NCI-H1105 (cell line): ENCODE measurements around the gene RUNDC1.
"Not testable (repeated sequence)": the region's sequence is repeated elsewhere in the genome, so short reads cannot be mapped to it uniquely, and the experiment has no call there.

Experiments
- DNase-seq: peaks from one replicate; lab custom pipeline; 2025; lab: John Stamatoyannopoulos, UW

RUNDC1 gene

GRCh38 chr17:42980274-42980765 is at the start of gene RUNDC1:
TSS of gene RUNDC1 (plus strand) at chr17:42980565. CDS start at chr17:42980577, 12 bp downstream.
- peak; percentile 89 for DNase-seq

- peak; percentile 16 for DNase-seq
Measured at GRCh38 chr17:42937712-42938596, 42.4 kb upstream of the RUNDC1 start.

- DNase-seq: no peak
Measured at GRCh38 chr17:42944211-42944610, 36.2 kb upstream of the RUNDC1 start.

DNA sequence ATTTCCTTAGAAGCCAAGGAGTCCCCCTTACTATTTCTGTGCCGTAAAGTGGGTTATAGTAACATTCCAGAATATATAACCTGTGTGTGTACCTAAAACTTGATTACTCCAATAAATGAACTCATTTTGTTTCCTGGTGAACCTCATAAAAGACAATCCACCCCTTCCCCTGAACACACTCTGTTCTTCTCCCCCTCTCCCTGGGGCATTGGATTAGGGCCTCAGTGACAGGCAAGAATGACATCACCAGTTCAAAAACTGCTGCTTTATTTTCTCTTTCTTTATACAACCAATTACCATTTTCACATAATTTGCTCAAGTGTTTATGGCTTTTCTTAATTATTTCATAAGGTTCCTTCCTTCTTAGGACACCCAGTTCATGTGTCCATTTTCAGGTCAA is 33.6 kb upstream of the RUNDC1 start:
- DNase-seq: no peak

GRCh38 chr17:42950044-42950783 is 30.2 kb upstream of the RUNDC1 start:
- no peak for DNase-seq

GRCh38 chr17:42953669-42954068 is 26.7 kb upstream of the RUNDC1 start:
- DNase-seq: no peak

DNA sequence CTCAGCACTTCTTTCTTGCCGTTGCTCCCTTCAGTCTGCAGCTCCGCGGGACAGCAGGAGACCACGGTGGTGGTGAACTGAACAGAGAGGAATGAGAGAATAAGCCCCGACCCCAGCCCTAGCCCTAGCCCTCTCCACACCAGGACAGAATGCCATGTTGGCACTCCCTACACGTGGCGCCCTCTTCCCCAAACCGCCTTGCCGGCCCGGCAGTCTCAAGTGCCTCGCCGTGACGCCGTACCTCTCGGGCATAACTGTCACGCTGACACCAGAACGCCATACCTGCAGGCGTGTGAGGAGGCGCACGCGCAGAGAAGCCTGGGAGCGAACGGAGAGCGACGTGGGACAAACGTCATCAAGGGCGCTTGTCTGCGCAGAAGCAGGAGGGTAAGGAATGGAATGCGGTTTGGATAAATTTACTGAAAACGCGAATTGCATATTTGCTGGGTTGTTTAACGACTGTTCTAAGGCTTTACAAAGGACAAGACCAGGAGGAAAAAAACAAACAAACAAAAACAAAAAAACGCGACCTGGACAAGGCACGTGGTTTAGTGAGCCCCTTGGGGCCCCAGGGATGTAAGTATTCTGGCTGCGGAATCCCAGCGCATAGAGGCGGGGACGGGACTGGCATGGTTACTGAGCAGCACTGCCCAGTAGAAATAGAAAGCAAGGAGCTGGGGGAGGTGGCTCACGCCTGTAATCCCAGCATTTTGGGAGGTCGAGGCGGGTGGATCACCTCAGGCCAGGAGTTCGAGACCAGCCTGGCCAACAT is 16.0 kb upstream of the RUNDC1 start, which contains the start of gene AARSD1:
Gene AARSD1, minus strand, starts transcription at position 294 of the 772 bp plus-strand sequence. Its CDS starts 14 bp downstream, at position 280.
- peak; percentile 78 for DNase-seq

GRCh38 chr17:42967925-42968324 is 12.4 kb upstream of the RUNDC1 start:
- no peak for DNase-seq

GRCh38 chr17:42969001-42969581 is 11.3 kb upstream of the RUNDC1 start:
- peak; percentile 4 for DNase-seq

- no peak for DNase-seq
Measured at GRCh38 chr17:42971589-42971988, 8.8 kb upstream of the RUNDC1 start.

DNA sequence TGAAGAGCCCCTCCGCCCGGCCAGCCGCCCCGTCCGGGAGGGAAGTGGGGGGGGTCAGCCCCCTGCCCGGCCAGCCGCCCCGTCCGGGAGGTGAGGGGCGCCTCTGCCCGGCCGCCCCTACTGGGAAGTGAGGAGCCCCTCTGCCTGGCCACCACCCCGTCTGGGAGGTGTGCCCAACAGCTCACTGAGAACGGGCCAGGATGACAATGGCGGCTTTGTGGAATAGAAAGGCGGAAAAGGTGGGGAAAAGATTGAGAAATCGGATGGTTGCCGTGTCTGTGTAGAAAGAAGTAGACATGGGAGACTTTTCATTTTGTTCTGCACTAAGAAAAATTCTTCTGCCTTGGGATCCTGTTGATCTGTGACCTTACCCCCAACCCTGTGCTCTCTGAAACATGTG is 7.0 kb upstream of the RUNDC1 start:
- DNase-seq: not testable (repeated sequence)

DNA sequence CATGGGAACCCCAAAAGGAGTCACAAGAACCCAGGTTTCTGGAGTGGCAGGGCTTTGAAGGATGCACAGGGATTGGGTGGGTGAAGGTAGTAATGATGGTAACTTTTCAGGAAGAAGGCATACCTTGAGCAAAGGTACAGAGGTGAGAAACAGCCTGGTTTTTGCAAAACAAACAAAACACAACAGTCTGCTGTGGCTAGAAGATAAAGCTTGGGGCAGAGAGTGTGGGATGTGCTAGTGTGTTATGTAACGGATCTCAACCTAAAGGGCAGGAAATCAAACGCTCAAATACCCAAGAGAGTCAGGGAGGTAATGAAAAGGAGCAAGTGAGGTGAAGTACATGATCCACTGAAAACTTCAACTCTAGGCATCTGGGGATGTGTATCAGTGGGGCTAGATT is 5.1 kb upstream of the RUNDC1 start:
- DNase-seq: no peak

- not testable (repeated sequence) for DNase-seq
Measured at GRCh38 chr17:42975701-42976100, 4.7 kb upstream of the RUNDC1 start.

GRCh38 chr17:42979511-42980273 is 673 bp upstream of the RUNDC1 start, which contains the start of gene PTGES3L:
TSS of gene PTGES3L (minus strand) at chr17:42980080. CDS start at chr17:42980053, 27 bp downstream.
- peak; percentile 59 for DNase-seq

DNA sequence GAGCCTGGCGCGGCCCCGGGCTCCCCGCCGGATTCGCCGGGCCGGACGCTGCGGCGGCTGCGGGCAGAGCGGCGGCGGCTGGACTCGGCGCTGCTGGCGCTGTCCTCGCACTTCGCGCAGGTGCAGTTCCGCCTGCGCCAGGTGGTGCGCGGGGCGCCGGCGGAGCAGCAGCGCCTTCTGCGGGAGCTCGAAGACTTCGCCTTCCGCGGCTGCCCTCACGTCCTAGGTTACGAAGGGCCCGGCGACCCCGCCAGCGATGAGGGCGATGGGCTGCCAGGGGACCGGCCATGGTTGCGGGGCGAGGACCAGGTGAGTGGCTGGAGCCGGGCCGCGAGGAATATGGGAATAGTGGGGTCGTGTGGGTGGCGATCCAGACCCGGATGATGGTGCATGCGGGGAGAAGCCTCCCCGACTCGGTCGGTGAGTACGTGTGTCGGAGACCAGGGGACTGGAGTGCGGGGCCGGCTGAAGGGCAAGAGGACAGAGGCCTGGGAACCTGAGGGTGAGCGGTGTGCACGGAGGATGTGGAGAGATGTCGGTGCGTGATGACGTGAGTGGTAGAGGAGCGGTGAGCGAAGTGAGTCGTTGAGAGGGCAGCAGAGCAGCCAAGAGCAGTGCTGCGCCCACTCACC is 517 bp downstream of the RUNDC1 start:
- peak; percentile 53 for DNase-seq

DNA sequence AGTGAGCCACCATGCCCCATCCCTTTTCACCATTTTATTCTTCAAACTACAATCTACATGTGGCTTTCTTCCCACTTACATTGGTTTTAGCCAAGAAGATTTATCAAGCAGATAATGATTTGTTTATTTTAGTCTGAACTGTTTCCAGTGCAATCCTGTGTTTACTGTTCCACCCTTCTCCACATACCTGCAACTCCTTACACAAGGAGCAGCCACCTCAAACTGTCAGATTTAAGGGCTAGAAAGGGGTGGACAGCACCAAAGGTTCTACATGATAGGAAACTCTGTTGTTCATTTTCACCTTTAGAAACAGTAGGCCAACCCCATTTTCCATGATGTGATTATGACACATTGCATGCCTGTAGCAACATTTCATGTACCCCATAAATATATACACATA is 1.9 kb downstream of the RUNDC1 start:
- DNase-seq: no peak

- DNase-seq: no peak
Measured at GRCh38 chr17:42985225-42985624, 4.9 kb downstream of the RUNDC1 start.

GRCh38 chr17:42989141-42989540 is 8.8 kb downstream of the RUNDC1 start:
- DNase-seq: no peak

DNA sequence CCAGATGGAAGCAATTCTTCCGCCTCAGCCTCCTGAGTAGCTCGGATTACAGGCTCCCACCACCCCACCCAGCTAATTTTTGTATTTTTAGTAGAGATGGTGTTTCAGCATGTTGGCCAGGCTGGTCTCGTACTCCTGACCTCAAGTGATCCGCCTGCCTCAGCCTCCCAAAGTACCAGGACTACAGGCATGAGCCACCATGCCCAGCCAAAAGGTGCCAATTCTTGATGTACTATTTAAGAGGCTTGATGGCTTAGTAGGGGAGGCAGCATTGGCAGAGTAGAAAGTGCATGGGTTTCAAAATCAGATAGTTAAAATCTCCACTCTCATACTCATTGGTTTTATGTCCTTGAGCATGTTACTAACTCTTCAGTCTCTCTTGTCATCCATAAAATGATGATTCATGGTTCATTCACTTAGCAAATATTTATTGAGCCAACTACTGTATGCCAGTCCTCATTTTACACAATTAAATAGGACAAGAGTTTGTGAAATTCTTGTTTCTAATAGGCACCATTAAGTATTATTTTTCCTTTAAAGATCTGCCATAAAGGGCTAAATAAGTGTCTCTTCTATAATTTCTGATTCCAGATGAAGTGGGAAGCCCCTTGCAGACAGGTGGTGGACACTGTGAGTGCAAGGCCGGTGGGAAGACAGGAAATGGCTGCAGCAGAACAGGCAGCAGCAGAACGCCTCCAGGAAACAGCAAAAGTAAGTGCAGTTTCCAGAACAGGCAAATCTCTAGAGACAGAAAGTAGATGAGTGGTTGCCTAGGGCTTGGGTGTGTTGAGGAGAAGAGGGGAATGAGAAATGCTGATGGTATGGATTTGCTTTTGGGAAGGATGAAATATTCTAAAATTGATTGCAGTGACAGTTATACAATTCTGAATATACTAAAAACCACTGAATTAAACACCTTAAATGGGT is 9.6 kb downstream of the RUNDC1 start:
- no peak for DNase-seq
